ENCODE data around the gene OR4C11. TPM values are rescaled to one million over a fixed set of nuclear protein-coding genes. Genes with fewer than 3 reads are reported as not detected.

The OR4C11 gene
- total and polyA plus RNA-seq, 3 donors from 2014 or later = not detected

- Histone ChIP-seq H3K4me3 (no peak overlapping the region), H3K27me3 (no peaks in the 10 kb centered on the region), H3K4me1 (no peaks in the 10 kb centered on the region), H3K27ac (no peak overlapping the region), H3K36me3 (ENCODE audit: low read depth, missing control alignments) (no peaks in the 10 kb centered on the region), H3K9me3 (no peaks in the 10 kb centered on the region)
- TF ChIP-seq CTCF (IDR thresholded peaks at IDR 0.05) (no peak), POLR2A (IDR thresholded peaks at IDR 0.05) (no peak)
- WGBS, 2 donors = 65 to 71% methylated on average over 1 of the region's 1 CpG
- no peak for DNase-seq
- intact Hi-C loops (cut with DNase I; ENCODE audit: low total_unique reads) = no loop called here
These were observed 17.1 kb upstream of the OR4C11 start for GRCh38 chr11:55624531-55624930.

- Histone ChIP-seq H3K36me3 (ENCODE audit: low read depth, missing control alignments) (no peaks in the 10 kb centered on the region), H3K4me1 (no peaks in the 10 kb centered on the region), H3K27ac (no peak overlapping the region), H3K4me3 (no peak overlapping the region), H3K27me3 (no peaks in the 10 kb centered on the region), H3K9me3 (no peaks in the 10 kb centered on the region)
- no peak for DNase-seq
- WGBS, 2 donors = 21 to 35% methylated on average over 1 of the region's 1 CpG
- intact Hi-C loops (cut with DNase I; ENCODE audit: low total_unique reads) = no loop called here
- TF ChIP-seq POLR2A (IDR thresholded peaks at IDR 0.05) (no peak), CTCF (IDR thresholded peaks at IDR 0.05) (no peak)
These were observed 34.9 kb downstream of the OR4C11 start for GRCh38 chr11:55572548-55572947.

- Histone ChIP-seq H3K27me3 (no peaks in the 10 kb centered on the region), H3K4me3 (no peak within 1 kb of the TSS), H3K9me3 (no peaks in the 10 kb centered on the region), H3K27ac (no peak within 1 kb of the TSS), H3K4me1 (no peaks in the 10 kb centered on the region), H3K36me3 (ENCODE audit: low read depth, missing control alignments) (no peaks in the 10 kb centered on the region)
- intact Hi-C loops (cut with DNase I; ENCODE audit: low total_unique reads) = no loop called here
- WGBS, 2 donors = 48 to 63% methylated on average over 3 of the region's 3 CpGs
- DNase-seq = no peak
- no peak for TF ChIP-seq POLR2A (IDR thresholded peaks at IDR 0.05)
- no peak for TF ChIP-seq CTCF (IDR thresholded peaks at IDR 0.05)
These were observed 35.6 kb downstream of the OR4C11 start, which contains the start of gene OR4C16 for GRCh38 chr11:55571828-55572227. OR4C16 (plus strand) TSS chr11:55572128; CDS start chr11:55572128, 0 bp downstream.

- Histone ChIP-seq H3K4me3 (no peak within 1 kb of the TSS), H3K36me3 (ENCODE audit: low read depth, missing control alignments) (no peaks in the 10 kb centered on the region), H3K27me3 (no peaks in the 10 kb centered on the region), H3K4me1 (no peaks in the 10 kb centered on the region), H3K9me3 (no peaks in the 10 kb centered on the region), H3K27ac (no peak within 1 kb of the TSS)
- no peak for DNase-seq
- intact Hi-C loops (cut with DNase I; ENCODE audit: low total_unique reads) = no loop called here
- TF ChIP-seq CTCF (IDR thresholded peaks at IDR 0.05) (no peak), POLR2A (IDR thresholded peaks at IDR 0.05) (no peak)
These were observed 53.3 kb downstream of the OR4C11 start, which contains the start of gene OR4C15 for GRCh38 chr11:55554169-55554568. OR4C15 (plus strand) TSS chr11:55554469; CDS start chr11:55554469, 0 bp downstream.

Other genes with a start within 250 kb of the OR4C11 start
- gene OR4A15, start 239.7 kb downstream of the OR4C11 start, total RNA-seq = not detected
- gene OR4A15, start 239.7 kb downstream of the OR4C11 start, polyA plus RNA-seq (ENCODE audit: insufficient read depth, low read depth, low replicate concordance) = not detected
- gene OR4C15, start 53.2 kb downstream of the OR4C11 start, total RNA-seq = not detected
- gene OR4C15, start 53.2 kb downstream of the OR4C11 start, polyA plus RNA-seq (ENCODE audit: insufficient read depth, low read depth, low replicate concordance) = not detected
- not detected for gene OR4C16, start 35.5 kb downstream of the OR4C11 start, total RNA-seq
- not detected for gene OR4C16, start 35.5 kb downstream of the OR4C11 start, polyA plus RNA-seq (ENCODE audit: insufficient read depth, low read depth, low replicate concordance)
- gene OR4P4, start 27.5 kb upstream of the OR4C11 start, total RNA-seq = not detected
- gene OR4P4, start 27.5 kb upstream of the OR4C11 start, polyA plus RNA-seq (ENCODE audit: insufficient read depth, low read depth, low replicate concordance) = not detected
- gene OR4S2, start 40.7 kb upstream of the OR4C11 start, total RNA-seq = not detected
- not detected for gene OR4S2, start 40.7 kb upstream of the OR4C11 start, polyA plus RNA-seq (ENCODE audit: insufficient read depth, low read depth, low replicate concordance)
- gene OR4C6, start 54.6 kb upstream of the OR4C11 start, total RNA-seq = not detected
- gene OR4C6, start 54.6 kb upstream of the OR4C11 start, polyA plus RNA-seq (ENCODE audit: insufficient read depth, low read depth, low replicate concordance) = not detected
- not detected for gene OR5D13, start 165.8 kb upstream of the OR4C11 start, total RNA-seq
- gene OR5D13, start 165.8 kb upstream of the OR4C11 start, polyA plus RNA-seq (ENCODE audit: insufficient read depth, low read depth, low replicate concordance) = not detected
- not detected for gene OR5D14, start 187.9 kb upstream of the OR4C11 start, total RNA-seq
- not detected for gene OR5D14, start 187.9 kb upstream of the OR4C11 start, polyA plus RNA-seq (ENCODE audit: insufficient read depth, low read depth, low replicate concordance)
- gene OR5L1, start 203.7 kb upstream of the OR4C11 start, total RNA-seq = not detected
- not detected for gene OR5L1, start 203.7 kb upstream of the OR4C11 start, polyA plus RNA-seq (ENCODE audit: insufficient read depth, low read depth, low replicate concordance)
- not detected for gene OR5D18, start 212.0 kb upstream of the OR4C11 start, total RNA-seq
- gene OR5D18, start 212.0 kb upstream of the OR4C11 start, polyA plus RNA-seq (ENCODE audit: insufficient read depth, low read depth, low replicate concordance) = not detected
- not detected for gene OR5L2, start 219.6 kb upstream of the OR4C11 start, total RNA-seq
- gene OR5L2, start 219.6 kb upstream of the OR4C11 start, polyA plus RNA-seq (ENCODE audit: insufficient read depth, low read depth, low replicate concordance) = not detected
- gene OR5D16, start 231.1 kb upstream of the OR4C11 start, total RNA-seq = not detected
- not detected for gene OR5D16, start 231.1 kb upstream of the OR4C11 start, polyA plus RNA-seq (ENCODE audit: insufficient read depth, low read depth, low replicate concordance)